Stimulated activated CD4-positive, alpha-beta T cell treated with anti-CD3 and anti-CD28 coated beads, Interleukin-12 subunit alpha, Interleukin-12 subunit beta, amount 100 ng/mL, for 24 hours (primary cell): ENCODE measurements around the gene GHRHR.
A peak's percentile ranks its signal among the peaks of the same experiment; 100 is the strongest.

Experiments used
- DNase-seq, 2 experiments: peaks; one replicate each; pipeline ENCODE4 v3.0.0-alpha.2; 2020; ENCODE audit warnings: low read depth in 2 of 2

Gene GHRHR

DNA sequence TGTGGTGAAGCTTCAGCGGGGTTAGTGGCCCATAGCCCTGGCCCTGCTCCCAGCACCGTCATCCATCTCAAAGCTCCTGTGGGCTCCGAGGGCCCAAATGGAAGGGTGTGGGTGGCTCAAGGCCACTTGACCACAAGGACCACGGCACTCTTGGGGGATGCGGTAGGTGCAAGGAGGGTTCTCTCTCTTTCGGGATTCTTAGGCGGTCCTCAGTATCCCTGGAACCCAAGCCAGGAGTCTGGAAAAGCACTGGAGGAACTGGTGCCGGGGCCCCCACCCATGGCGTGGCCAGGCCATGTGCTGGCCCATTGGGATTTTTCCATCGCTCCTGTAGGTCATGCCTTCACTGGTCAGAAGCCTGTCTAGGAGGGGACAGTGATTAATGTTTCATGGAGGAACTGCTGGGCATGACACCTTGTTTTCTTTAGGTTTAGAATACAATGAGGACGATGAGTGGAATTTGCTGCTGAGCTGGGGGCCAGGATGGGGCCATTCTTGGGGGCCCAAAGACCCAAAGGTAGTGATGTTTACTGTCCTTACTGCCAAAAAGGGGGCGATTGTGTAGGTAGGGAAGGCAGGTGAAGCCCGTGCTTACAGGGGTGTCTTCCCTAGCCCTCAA lies 35.4 kb upstream of the GHRHR start:
- no peak for DNase-seq

DNA sequence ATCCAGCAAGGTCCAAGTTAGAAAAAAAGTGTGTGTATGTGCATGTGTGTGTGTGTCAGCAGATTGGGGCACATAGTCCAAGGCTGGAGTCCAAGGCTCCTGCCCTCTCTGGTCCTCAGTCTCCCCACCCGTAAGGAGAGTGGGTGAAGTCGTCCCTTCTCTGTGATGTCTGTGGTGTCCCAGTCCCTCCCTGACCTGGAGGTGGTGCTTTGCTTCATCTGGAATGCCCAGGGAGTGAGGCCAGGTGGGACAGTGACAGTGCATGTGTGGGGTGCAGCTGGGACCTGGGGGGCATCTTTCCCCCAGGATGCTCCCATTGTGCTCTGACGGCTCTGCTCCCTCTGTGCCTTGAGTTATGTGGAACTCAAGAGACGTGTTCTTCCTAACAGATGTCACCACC lies 34.1 kb upstream of the GHRHR start:
- no peak for DNase-seq

DNA sequence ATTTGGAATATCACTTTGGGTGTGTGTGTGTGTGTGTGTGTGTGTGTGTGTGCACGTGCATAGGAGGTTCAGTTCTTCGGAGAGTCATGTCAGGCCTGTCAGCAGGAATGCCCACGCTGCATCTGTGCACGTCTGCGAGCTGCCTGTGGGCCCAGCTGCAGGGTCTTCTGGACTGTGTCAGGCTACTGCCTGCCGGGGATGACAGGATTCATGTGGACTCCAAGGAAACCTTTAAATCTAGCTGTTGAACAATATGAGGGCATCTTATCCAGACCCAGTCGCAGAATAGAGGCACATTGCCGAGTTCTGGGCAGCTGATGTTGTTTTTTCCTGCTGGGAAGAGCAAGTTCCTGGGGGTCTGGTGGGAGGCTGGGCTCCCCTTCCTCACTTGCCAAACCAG lies 33.1 kb upstream of the GHRHR start:
- no peak for DNase-seq

DNA sequence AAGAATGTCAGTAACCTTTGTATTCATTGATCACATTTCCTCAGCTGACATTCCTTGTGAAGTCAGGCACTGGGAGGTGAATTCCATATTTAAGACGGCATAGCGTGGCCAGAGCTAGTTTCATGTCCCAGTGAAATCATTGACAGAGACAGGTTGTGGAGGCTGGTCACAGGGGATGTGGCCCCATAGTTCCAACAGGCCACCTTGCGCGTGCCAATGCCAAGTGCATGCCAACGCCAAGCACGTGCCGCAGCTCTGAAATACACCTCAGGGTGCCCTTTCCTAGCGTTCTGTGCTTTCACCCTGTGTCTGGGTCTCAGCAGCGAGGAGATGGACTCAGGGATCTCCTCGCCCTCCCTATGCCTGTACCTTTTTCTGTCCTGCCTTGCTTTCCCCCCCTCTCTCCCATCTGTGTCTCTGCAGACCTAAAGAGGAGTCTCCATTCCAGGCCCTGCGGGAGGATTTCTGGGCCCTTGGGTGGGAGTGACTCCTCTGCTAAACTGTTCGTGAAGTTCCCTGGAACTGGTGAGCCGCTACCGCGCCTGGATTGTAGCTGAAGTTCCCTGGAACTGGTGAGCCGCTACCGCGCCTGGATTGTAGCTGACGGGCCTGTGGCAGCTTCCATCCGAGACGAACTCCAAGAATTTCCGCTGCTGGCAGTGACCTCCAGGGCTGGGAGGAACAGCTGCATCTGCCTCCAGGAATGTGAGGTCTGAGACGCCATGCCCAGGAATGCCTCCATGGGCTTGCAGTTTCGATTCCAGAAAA lies 32.4 kb upstream of the GHRHR start:
- no peak for DNase-seq

GRCh38 chr7:30931929-30932540 lies 31.7 kb upstream of the GHRHR start:
- DNase-seq, result no peak

GRCh38 chr7:30932562-30932961 lies 31.2 kb upstream of the GHRHR start:
- no peak for DNase-seq

DNA sequence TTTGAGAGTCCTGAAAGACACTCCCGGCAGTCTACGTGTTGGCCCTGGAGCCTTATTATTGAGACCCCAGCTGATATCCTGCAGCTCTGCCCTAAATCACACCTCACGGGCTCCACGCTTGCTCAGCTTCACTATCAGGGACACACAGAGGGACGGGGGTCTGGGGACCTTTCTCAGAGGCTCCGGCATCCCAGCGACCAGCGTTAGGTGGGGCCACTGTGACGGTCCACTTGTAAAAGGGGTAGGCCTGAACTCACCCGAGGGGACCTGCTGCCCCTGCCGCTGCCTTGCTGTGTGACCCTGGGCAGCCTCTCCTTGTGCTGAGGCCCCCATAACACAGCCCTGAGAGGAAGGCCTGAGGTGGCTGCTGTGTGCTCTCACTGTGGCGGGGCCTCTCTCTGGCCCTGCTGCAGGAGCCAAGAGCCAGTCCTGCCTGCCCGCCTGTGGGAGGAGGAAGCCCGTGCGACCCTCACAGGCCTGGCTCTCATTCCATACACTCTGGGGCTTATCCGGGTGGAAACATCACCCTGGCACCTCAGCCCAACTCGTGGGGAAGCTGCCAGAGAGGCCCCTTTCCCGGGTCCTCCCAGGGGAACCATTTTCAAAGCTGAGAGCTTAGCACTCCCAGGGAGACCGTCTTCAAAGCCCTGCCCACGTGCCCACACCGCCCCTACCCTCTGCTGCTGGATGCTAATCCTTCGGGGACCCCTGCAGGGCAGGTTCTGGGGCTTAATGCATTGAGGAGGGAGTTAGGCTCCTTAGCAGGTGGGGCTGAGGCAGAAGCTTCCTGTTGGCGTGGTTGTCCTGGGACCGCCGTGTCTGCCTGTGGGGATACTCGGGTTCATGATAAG lies 30.4 kb upstream of the GHRHR start:
- DNase-seq, result no peak

GRCh38 chr7:30934225-30934624 lies 29.5 kb upstream of the GHRHR start:
- DNase-seq, result no peak

DNA sequence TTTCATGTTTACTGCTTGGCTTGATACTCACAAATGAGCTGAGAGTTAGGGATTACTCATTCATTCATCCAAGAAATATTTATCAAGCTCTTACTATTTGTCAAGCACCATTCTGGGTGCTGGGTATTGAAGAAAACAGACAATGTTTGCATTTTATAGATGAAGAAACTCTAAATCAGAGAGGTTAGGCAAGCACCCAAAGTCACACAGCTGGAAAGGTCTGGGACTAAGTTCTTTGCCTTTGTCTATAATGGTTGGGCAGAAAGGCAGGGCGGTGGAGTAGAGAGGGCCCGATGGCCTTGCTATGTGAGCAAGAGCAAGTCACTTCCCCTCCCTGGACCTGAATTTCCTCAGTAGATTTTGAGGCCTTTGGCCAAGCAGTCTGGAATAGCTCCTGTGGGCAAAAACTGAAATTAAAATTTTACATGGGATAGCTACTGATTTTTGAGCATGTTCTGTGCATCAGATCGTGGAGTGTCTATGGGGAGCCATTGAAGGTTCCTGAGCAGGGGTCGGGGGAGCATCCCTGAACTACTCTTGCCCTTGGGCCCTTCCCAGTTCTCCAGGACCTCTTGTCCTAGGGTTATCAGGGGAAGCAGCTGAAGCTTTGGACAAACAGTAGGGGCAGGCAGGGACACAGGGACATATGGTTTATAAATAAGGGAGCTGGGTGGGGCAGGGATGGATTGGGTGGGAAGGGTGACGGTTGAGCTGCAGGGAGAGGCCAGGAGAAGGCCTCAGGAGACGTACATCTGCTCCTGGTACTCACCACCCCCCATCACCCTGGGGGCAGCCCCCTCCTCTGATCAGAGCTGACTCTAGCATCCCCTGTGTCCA lies 28.8 kb upstream of the GHRHR start:
- no peak for DNase-seq

DNA sequence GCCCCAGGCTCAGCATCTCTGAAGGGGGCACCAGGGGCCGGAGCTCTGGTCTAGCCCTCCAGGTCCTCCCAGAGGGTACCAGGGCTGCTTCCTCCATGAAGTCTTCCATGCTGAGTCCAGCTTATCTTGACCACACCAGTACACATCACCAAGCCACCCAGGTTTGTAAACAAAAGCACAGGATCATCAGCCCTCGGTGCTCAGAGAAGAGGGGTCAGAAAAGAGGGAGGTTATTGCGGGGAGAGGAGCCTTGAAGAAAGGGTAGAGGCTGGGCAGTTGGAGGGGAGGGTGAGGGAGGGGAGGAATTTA lies 28.2 kb upstream of the GHRHR start:
- DNase-seq, result no peak

- DNase-seq, result no peak
Observed at GRCh38 chr7:30936650-30937245, 27.0 kb upstream of the GHRHR start.

DNA sequence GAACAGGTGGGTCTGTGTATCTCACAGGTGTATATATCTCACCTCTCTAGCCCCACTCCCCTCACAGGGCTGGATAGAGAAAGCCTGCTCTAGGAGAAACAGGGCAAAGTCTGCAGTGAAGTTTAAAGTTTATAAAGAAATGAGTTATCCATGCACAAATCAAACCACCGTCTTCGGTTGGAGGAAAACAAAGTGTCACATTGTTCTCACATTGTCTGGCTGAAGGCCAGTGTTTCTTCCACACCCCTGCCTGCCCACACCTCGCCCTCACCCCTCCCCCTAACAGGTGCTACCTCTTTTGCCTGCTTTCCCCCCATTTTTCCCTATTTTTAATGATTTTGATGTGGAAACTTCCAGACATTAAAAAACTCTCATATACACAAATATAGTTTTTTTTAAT lies 26.3 kb upstream of the GHRHR start:
- DNase-seq, result no peak

DNA sequence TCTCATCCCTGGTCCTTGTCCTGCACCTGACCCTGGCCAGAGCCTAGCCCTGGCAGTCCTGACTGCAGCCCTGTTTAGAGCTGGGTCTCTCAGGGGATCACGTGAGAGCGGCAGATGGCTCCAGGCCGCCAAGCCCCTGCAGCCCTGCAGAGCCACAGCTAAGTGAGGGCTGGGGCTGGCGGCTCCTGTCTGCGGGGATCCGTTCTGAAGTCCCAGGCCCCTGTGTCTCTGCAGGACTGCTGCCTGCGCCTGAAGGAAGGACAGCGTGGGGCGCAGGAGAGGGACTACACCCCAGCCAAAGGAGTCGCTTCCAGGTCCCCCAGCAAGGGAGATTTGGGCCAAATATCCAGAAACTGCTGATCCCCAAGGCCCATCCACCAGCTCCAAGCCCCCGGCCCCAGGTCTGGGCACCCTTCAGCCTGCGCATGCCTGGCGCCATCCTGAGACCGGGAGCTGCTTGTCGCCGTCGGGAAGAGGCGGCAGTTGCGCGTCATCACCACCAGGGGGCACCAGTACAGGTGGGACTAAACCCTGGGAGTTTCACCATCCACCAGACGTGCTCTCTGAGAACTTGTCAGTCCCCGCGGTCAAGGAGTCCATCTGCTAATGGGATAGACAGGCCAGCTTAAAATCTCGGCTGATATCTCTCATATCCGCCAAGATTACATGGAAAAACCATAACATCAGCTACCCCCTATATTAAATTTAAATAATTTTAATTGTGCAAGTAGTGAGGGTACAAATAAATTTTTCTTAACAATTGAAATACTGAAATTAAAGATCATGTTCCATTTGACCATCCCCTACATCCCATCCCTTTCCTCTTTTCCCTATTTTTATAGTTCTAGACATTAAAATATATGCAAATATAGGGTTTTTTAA lies 25.1 kb upstream of the GHRHR start:
- DNase-seq, result peak; percentile 26 to 70

- DNase-seq, result no peak
Observed at GRCh38 chr7:30941582-30942323, 22.0 kb upstream of the GHRHR start.

GRCh38 chr7:30950197-30950596 lies 13.6 kb upstream of the GHRHR start:
- no peak for DNase-seq

GRCh38 chr7:30954914-30955313 lies 8.8 kb upstream of the GHRHR start:
- DNase-seq, result no peak

DNA sequence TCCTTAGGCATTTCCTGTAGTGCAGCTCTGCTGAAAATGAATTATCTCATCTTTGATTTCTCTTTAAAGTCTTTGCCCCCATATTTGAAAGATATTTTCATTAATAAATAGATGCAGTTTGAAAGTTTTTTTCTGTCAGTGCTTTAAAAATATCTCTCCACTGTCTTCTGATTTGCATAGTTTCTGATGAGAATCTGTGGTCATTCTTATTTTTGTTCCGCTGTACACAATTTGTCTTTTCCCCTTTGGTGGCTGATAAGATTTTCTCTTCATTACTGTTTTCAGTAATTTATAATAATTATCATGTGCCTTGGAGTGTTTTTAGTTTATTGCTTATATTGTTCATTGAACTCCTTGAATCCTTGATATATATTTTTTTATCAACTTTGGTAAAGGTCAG lies 7.0 kb upstream of the GHRHR start:
- DNase-seq, result no peak

DNA sequence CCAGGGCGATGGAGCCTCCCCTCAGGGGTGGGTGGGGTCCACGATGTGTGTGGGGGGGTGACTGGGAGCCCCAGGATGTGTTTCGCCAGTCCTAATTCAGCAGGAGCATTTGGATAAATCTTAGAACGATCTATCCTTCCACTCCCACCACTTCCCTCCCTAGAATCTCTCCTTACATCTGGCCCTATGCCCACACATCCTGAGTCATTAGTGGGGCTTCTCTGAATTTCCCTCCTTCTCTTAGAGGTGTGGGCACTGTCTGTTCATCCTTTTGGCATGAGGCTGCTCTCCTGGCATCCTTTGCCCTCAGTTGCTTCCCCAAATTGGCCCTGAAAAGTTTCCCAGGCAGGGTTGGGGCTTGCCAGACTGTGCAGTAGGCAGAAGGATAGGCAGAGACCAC lies 1.6 kb downstream of the GHRHR start:
- DNase-seq, result no peak

- no peak for DNase-seq
Observed at GRCh38 chr7:30965883-30966282, 2.1 kb downstream of the GHRHR start.
